MCF 10A (cell line): ENCODE measurements around the gene PLEKHA7. TPM values are rescaled to one million over a fixed set of nuclear protein-coding genes. Genes with fewer than 3 reads are reported as not detected.

ENCODE experiments used
- BruUV-seq: library from RNA; stranded (reverse); fragments of 400-500 nt; replicated peaks from 2 replicates; lab custom pipeline; 2021; lab: Mats Ljungman, UMichigan
- CTCF ChIA-PET: fragments of 300-600 bp; sonication (Branson Sonifier 250); formaldehyde crosslinking; extraction: SDS; loops from one replicate; lab custom pipeline; 2021; ENCODE audit warnings: antibody characterized with exemption, inconsistent platforms; lab: Yijun Ruan, JAX
- POLR2A ChIA-PET: fragments of 300-600, 350-650 bp; sonication (Branson Sonifier 250); formaldehyde crosslinking; extraction: SDS; loops from one replicate; lab custom pipeline; 2020; ENCODE audit warnings: antibody characterized with exemption, inconsistent platforms; lab: Yijun Ruan, JAX
- DNase-seq: peaks from one replicate; pipeline ENCODE4 v3.0.0-alpha.2; 2018; ENCODE audit not compliant: unreplicated experiment
- H3K27ac Mint-ChIP-seq: one replicate; pipeline ENCODE4 v1.8.0; 2022; ENCODE audit warnings: mild to moderate bottlenecking, low read depth, mixed read lengths; ENCODE audit not compliant: unreplicated experiment
- H3K27me3 Mint-ChIP-seq: one replicate; pipeline ENCODE4 v1.8.0; 2022; ENCODE audit warnings: mixed read lengths; ENCODE audit not compliant: insufficient read depth, unreplicated experiment
- H3K36me3 Mint-ChIP-seq: one replicate; pipeline ENCODE4 v1.8.0; 2022; ENCODE audit warnings: mild to moderate bottlenecking, moderate library complexity, mixed read lengths; ENCODE audit not compliant: insufficient read depth, unreplicated experiment
- H3K4me1 Mint-ChIP-seq: one replicate; pipeline ENCODE4 v1.8.0; 2022; ENCODE audit warnings: mixed read lengths; ENCODE audit not compliant: insufficient read depth, unreplicated experiment
- H3K4me3 Mint-ChIP-seq: one replicate; pipeline ENCODE4 v1.8.0; 2022; ENCODE audit warnings: mild to moderate bottlenecking, moderate library complexity, mixed read lengths; ENCODE audit not compliant: unreplicated experiment
- H3K9me3 Mint-ChIP-seq: one replicate; pipeline ENCODE4 v1.8.0; 2022; ENCODE audit warnings: mixed read lengths; ENCODE audit not compliant: unreplicated experiment
- intact Hi-C: fragments of 100-400 bp; cut with micrococcal nuclease; formaldehyde crosslinking; loops from 2 replicates; pipeline ENCODE4 v1.14.1; 2022
- total RNA-seq: library from RNA; stranded (reverse); gene quantifications from 2 replicates; pipeline ENCODE4 v1.2.3, GENCODE V29; 2022
- TF ChIP-seq, protein P1 (sequence below): fragments of 200-600 bp; IDR thresholded peaks from one replicate; pipeline ENCODE4 v1.8.0; 2022; ENCODE audit warnings: antibody characterized with exemption, mild to moderate bottlenecking; ENCODE audit not compliant: unreplicated experiment

The PLEKHA7 gene
- total RNA-seq, 1 experiment from 2014 or later, result 2.8 TPM

DNA sequence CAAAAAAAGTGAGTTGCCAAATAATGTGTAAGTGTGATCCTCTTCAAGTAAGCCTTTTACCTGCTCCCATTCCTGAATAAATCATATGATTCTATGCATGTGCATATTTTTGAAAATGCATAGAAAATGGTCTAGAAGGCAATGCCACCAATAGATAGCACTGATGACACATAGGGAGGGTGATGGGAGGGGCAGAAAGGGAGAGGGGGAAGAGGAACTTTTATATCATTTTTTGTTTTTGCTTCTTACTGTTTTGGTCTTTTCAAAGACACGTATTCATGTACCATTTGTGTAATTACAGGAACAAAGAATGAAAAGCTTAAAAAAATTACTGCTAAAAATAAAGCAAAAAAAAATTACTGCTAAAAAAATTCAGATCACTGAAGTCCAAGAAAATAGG lies 215.0 kb downstream of the PLEKHA7 start:
- Mint-ChIP-seq H3K27ac (no peak overlapping the region), H3K9me3 (no peaks in the 10 kb centered on the region), H3K36me3 (no peaks in the 10 kb centered on the region), H3K4me3 (no peak overlapping the region), H3K4me1 (no peaks in the 10 kb centered on the region), H3K27me3 (no peaks in the 10 kb centered on the region)
- POLR2A ChIA-PET, result no interaction called here
- DNase-seq, result no peak
- BruUV-seq, result no TSS peak
- CTCF ChIA-PET, result no interaction called here
- intact Hi-C loops, result no loop called here
- TF ChIP-seq, protein P1, sequence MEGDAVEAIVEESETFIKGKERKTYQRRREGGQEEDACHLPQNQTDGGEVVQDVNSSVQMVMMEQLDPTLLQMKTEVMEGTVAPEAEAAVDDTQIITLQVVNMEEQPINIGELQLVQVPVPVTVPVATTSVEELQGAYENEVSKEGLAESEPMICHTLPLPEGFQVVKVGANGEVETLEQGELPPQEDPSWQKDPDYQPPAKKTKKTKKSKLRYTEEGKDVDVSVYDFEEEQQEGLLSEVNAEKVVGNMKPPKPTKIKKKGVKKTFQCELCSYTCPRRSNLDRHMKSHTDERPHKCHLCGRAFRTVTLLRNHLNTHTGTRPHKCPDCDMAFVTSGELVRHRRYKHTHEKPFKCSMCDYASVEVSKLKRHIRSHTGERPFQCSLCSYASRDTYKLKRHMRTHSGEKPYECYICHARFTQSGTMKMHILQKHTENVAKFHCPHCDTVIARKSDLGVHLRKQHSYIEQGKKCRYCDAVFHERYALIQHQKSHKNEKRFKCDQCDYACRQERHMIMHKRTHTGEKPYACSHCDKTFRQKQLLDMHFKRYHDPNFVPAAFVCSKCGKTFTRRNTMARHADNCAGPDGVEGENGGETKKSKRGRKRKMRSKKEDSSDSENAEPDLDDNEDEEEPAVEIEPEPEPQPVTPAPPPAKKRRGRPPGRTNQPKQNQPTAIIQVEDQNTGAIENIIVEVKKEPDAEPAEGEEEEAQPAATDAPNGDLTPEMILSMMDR, result no peak

DNA sequence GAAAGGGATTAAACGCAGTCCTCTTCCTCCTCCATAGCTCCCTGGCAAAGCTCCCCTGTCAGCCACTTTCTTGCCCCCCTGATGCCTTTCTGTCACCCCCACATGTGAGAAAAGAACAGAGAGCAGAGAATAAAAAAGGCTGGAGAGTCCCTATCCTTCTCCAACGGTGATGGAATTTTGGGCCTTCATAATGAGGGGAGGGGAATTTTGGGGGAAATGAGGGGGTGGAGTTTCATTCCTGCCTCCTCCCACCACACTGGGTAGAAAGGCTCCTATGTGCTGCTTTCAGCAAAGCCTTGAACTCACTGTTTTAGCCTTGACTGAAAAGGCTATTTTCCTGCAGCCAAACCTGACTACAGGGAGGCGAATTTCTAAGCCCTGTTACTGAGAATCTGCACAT lies 216.4 kb downstream of the PLEKHA7 start:
- Mint-ChIP-seq H3K27ac (no peak overlapping the region), H3K27me3 (no peaks in the 10 kb centered on the region), H3K36me3 (no peaks in the 10 kb centered on the region), H3K4me3 (no peak overlapping the region), H3K9me3 (no peaks in the 10 kb centered on the region), H3K4me1 (no peaks in the 10 kb centered on the region)
- DNase-seq, result no peak
- intact Hi-C loops, result no loop called here
- ChIA-PET CTCF (interaction anchor here (0.5 to 1.5 kb wide), 5 partner anchors 9 to 275 kb away, joined by 3 to 7 read pairs (median 4); no protein-coding TSS in a partner anchor), POLR2A (no interaction called here)
- TF ChIP-seq, protein P1, result no peak
- BruUV-seq, result no TSS peak

DNA sequence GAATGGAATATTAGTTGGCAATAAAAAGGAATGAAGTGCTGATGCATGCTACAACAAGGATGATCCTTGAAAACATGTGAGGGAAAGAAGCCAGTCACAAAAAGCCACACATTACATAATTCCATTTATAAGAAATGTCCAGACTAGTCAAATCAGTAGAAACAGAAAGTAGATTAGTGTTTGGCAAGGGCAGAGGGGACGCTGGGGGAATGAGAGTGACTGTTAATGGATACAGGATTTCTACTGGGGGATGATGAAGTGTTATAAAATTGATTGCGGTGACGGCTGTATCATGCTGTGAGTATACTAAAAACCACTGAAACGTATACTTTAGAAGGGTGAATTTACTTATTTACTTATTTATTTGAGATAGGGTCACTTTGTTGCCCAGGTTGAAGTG lies 217.9 kb downstream of the PLEKHA7 start:
- TF ChIP-seq, protein P1, result no peak
- no peaks in the 10 kb centered on the region for H3K27me3 Mint-ChIP-seq
- H3K4me3 Mint-ChIP-seq, result no peak overlapping the region
- peaks cover 9% of the 10 kb centered on the region for H3K36me3 Mint-ChIP-seq
- no peak overlapping the region for H3K27ac Mint-ChIP-seq
- intact Hi-C loops, result no loop called here
- no TSS peak for BruUV-seq
- POLR2A ChIA-PET, result interaction anchor here (1.0 to 1.2 kb wide), 2 partner anchors 15 to 285 kb away, joined by 3 read pairs; no protein-coding TSS in a partner anchor
- DNase-seq, result no peak
- CTCF ChIA-PET, result interaction anchor here (1.2 to 1.3 kb wide), 2 partner anchors 12 to 24 kb away, joined by 5 to 6 read pairs; no protein-coding TSS in a partner anchor
- H3K4me1 Mint-ChIP-seq, result peaks cover 8% of the 10 kb centered on the region
- no peaks in the 10 kb centered on the region for H3K9me3 Mint-ChIP-seq

DNA sequence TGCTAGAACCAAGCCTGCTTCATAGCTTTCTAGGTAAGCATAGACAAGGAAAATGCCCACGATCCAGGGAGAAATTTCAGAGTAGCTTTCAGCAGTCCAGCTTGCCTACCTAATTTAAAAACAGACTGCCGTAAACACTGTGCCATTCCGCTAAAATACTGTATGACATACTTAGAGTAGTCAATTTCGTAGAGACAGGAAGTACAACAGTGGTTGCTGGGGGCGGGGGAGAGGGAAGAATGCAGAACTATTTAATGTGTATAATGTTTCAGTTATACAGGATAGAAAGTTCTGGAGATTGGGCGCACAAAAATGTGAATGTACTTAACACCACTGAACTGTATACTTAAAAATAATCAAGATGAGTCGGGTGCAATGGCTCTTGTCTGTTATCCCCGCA lies 219.1 kb downstream of the PLEKHA7 start:
- no TSS peak for BruUV-seq
- TF ChIP-seq, protein P1, result no peak
- Mint-ChIP-seq H3K4me1 (peaks cover 10% of the 10 kb centered on the region), H3K27me3 (no peaks in the 10 kb centered on the region), H3K27ac (no peak overlapping the region), H3K4me3 (no peak overlapping the region), H3K36me3 (peaks cover 10% of the 10 kb centered on the region), H3K9me3 (no peaks in the 10 kb centered on the region)
- ChIA-PET CTCF (no interaction called here), POLR2A (interaction anchor here (0.7 to 1.0 kb wide), 2 partner anchors 30 to 284 kb away, joined by 3 to 4 read pairs; no protein-coding TSS in a partner anchor)
- intact Hi-C loops, result no loop called here
- DNase-seq, result no peak
